GM12878 (cell line): ENCODE measurements around the gene GLG1. TPM values are rescaled to one million over a fixed set of nuclear protein-coding genes. Genes with fewer than 3 reads are reported as not detected.
A peak's percentile ranks its signal among the peaks of the same experiment; 100 is the strongest.

Experiments
- ATAC-seq: fragments of 200-7000 bp; cut with Tn5 transposase; 3 replicates; pipeline ENCODE4 v1.9.1; 2020; ENCODE audit warnings: mild to moderate bottlenecking, moderate library complexity
- BruUV-seq: library from RNA; stranded (reverse); fragments of 400-500 nt; replicated peaks from 2 replicates; lab custom pipeline; 2021; lab: Mats Ljungman, UMichigan
- CTCF ChIA-PET: fragments of 300-600 bp; sonication (Branson Sonifier 250); formaldehyde crosslinking; extraction: SDS; loops from one replicate; lab custom pipeline; 2021; ENCODE audit warnings: inconsistent platforms; lab: Yijun Ruan, JAX
- POLR2A ChIA-PET: fragments of 350-600 bp; formaldehyde crosslinking; extraction: SDS; loops from one replicate; lab custom pipeline; 2021; ENCODE audit warnings: inconsistent platforms; lab: Charles Lee
- RAD21 ChIA-PET: fragments of 300-600 bp; sonication (Branson Sonifier 250); formaldehyde crosslinking; loops from one replicate; lab custom pipeline; 2023; ENCODE audit warnings: antibody characterized with exemption; ENCODE audit not compliant: unreplicated experiment; lab: Charles Lee
- SMC1A ChIA-PET: fragments of 300-600 bp; sonication (Branson Sonifier 250); formaldehyde crosslinking; loops from one replicate; lab custom pipeline; 2023; ENCODE audit not compliant: unreplicated experiment, uncharacterized antibody; lab: Charles Lee
- DNase-seq: peaks from one replicate; pipeline ENCODE4 v3.0.0-alpha.2; 2011; ENCODE audit warnings: low read depth, low spot score
- FAIRE-seq: peaks from 3 replicates; lab custom pipeline; 2011; peaks lifted over from hg19 to GRCh38; lab: Jason Lieb, UNC
- H2AFZ ChIP-seq: 2 replicates; pipeline ENCODE4 v1.6.0; 2011; ENCODE audit warnings: low read depth, low read length, control low read depth; ENCODE audit not compliant: control insufficient read depth
- H3K27ac ChIP-seq: 2 replicates; pipeline ENCODE4 v1.5.1; 2011; ENCODE audit warnings: control low read depth; ENCODE audit not compliant: control insufficient read depth, insufficient read depth
- H3K27me3 ChIP-seq, 2 experiments: replicated peaks in 1 of 2; 2 replicates each; pipeline versions ENCODE4 v1.6.0 to v1.6.1; 2011; ENCODE audit warnings: low read length in 1 of 2; ENCODE audit not compliant: control insufficient read depth in 2 of 2, insufficient read depth in 2 of 2
- H3K36me3 ChIP-seq, 2 experiments: 2 replicates each; pipeline ENCODE4 v1.5.1; 2011; ENCODE audit warnings: low read length in 1 of 2; ENCODE audit not compliant: control insufficient read depth in 2 of 2, insufficient read depth in 2 of 2
- H3K4me1 ChIP-seq: 2 replicates; pipeline ENCODE4 v1.6.1; 2011; ENCODE audit warnings: mild to moderate bottlenecking, low read length, moderate library complexity, mixed read lengths; ENCODE audit not compliant: control insufficient read depth, insufficient read depth
- H3K4me2 ChIP-seq: 2 replicates; pipeline ENCODE4 v1.6.0; 2011; ENCODE audit warnings: control low read depth; ENCODE audit not compliant: control insufficient read depth, insufficient read depth
- H3K4me3 ChIP-seq: fragments of 200-600 bp; sonication (generic); 2 replicates; pipeline ENCODE4 v1.5.1; 2016
- H3K79me2 ChIP-seq: 2 replicates; pipeline ENCODE4 v1.6.0; 2011; ENCODE audit warnings: low read length; ENCODE audit not compliant: control insufficient read depth, insufficient read depth
- H3K9ac ChIP-seq: 2 replicates; pipeline ENCODE4 v1.8.0; 2011; ENCODE audit warnings: low read length, control low read depth, mixed read lengths; ENCODE audit not compliant: control insufficient read depth, insufficient read depth
- H3K9me3 ChIP-seq: replicated peaks from 3 replicates; pipeline ENCODE4 v1.5.1; 2011; ENCODE audit warnings: mild to moderate bottlenecking, low read length; ENCODE audit not compliant: control insufficient read depth, insufficient read depth
- H4K20me1 ChIP-seq: 2 replicates; pipeline ENCODE4 v1.6.0; 2011; ENCODE audit not compliant: control insufficient read depth, insufficient read depth
- EZH2 ChIP-seq: IDR thresholded peaks from 2 replicates; pipeline ENCODE4 v1.6.1; 2012; ENCODE audit warnings: low read depth, mild to moderate bottlenecking, control low read depth, inconsistent platforms, low read length, borderline replicate concordance; ENCODE audit not compliant: control insufficient read depth
- IRF4 ChIP-seq: IDR thresholded peaks from 2 replicates; pipeline ENCODE4 v1.6.1; 2011; ENCODE audit warnings: low read depth, low read length
- JUND ChIP-seq: IDR thresholded peaks from 2 replicates; pipeline ENCODE4 v1.6.1; 2012; ENCODE audit warnings: low read depth, mild to moderate bottlenecking, low read length, improper control_type of control experiment, moderate library complexity
- MTA2 ChIP-seq: fragments of 450-650 bp; IDR thresholded peaks from 2 replicates; pipeline ENCODE4 v1.6.1; 2016; ENCODE audit warnings: low read depth, mild to moderate bottlenecking, moderate library complexity
- NFYB ChIP-seq: IDR thresholded peaks from 2 replicates; pipeline ENCODE4 v1.6.1; 2011; ENCODE audit warnings: low read depth, mild to moderate bottlenecking, low read length, improper control_type of control experiment, moderate library complexity; ENCODE audit not compliant: insufficient read depth
- POLR2AphosphoS2 ChIP-seq: IDR thresholded peaks from 2 replicates; pipeline ENCODE4 v1.6.1; 2011; ENCODE audit warnings: low read depth, mild to moderate bottlenecking, low read length, improper control_type of control experiment, moderate library complexity
- RAD21 ChIP-seq: IDR thresholded peaks from 2 replicates; pipeline ENCODE4 v1.6.1; 2011; ENCODE audit warnings: mild to moderate bottlenecking, low read depth, low read length, moderate library complexity; ENCODE audit not compliant: insufficient read depth
- SMC3 ChIP-seq: IDR thresholded peaks from 2 replicates; pipeline ENCODE4 v1.6.1; 2011; ENCODE audit warnings: low read length, improper control_type of control experiment, borderline replicate concordance
- SREBF2 ChIP-seq: IDR thresholded peaks from 2 replicates; pipeline ENCODE4 v1.6.1; 2012; ENCODE audit warnings: mild to moderate bottlenecking, low read length
- SUPT20H ChIP-seq: IDR thresholded peaks from 2 replicates; pipeline ENCODE4 v1.6.1; 2011; ENCODE audit warnings: low read depth, mild to moderate bottlenecking, low read length, moderate library complexity, borderline replicate concordance; ENCODE audit not compliant: control insufficient read depth
- TCF12 ChIP-seq: IDR thresholded peaks from 2 replicates; pipeline ENCODE4 v1.6.1; 2011; ENCODE audit warnings: low read depth, mild to moderate bottlenecking, low read length
- WGBS: methylation state at CpG from one replicate; pipeline ENCODE4 v1.1.6; 2016; ENCODE audit warnings: low lambda C conversion rate; ENCODE audit not compliant: insufficient replicate concordance, insufficient coverage; ENCODE audit errors: missing lambda C conversion rate; 5-methylcytosine and 5-hydroxymethylcytosine counted together
- in situ Hi-C: fragments of 300-500 bp; cut with MboI; formaldehyde crosslinking; loops from 9 replicates; pipeline ENCODE4 v1.14.3; 2018; ENCODE audit warnings: mixed read lengths
- intact Hi-C: fragments of 100-400 bp; cut with micrococcal nuclease; formaldehyde crosslinking; loops from one replicate; pipeline ENCODE4 v1.14.2; 2022; ENCODE audit not compliant: unreplicated experiment
- polyA plus RNA-seq, 11 experiments: library from polyadenylated mRNA; depleted of rRNA in 4 of 11; unstranded in 6 of 11; stranded (reverse) in 5 of 11; fragments of >200 nt; fragmentation: Nextera tagmentation in 4 of 11; fragmentation: Illumina TruSeq in 1 of 11; extraction: Ambion mirVana in 4 of 11; extraction: Trizol in 1 of 11; gene quantifications; 1 replicate in 1 of 11; 2 replicates in 10 of 11; pipeline versions ENCODE4 v1.2.1 to v1.2.3, GENCODE V29; 2011 to 2016; ENCODE audit warnings: inconsistent platforms in 2 of 11, missing spikeins in 2 of 11, low read depth in 1 of 11
- total RNA-seq, 4 experiments: library from RNA; depleted of rRNA in 3 of 4; stranded (reverse); fragments of >200 nt in 3 of 4; fragmentation: Illumina TruSeq in 1 of 4; extraction: Trizol in 1 of 4; gene quantifications; 2 replicates each; pipeline versions ENCODE4 v1.2.1 to v1.2.3, GENCODE V29; 2013 to 2021
- TF ChIP-seq, protein P1 (sequence below): IDR thresholded peaks from 2 replicates; pipeline ENCODE4 v1.6.1; 2012; ENCODE audit warnings: mild to moderate bottlenecking, low read depth, low read length
- TF ChIP-seq, protein P2 (sequence below): IDR thresholded peaks from 2 replicates; pipeline ENCODE4 v1.6.1; 2012; ENCODE audit warnings: low read depth, low read length, improper control_type of control experiment
- TF ChIP-seq, protein P3 (sequence below): fragments of 150-350 bp; IDR thresholded peaks from 2 replicates; pipeline ENCODE4 v1.6.1; 2014; ENCODE audit warnings: mild to moderate bottlenecking, low read depth, low read length
- TF ChIP-seq, protein P4 (sequence below): IDR thresholded peaks from 2 replicates; pipeline ENCODE4 v1.6.1; 2011; ENCODE audit warnings: low read depth, low read length, improper control_type of control experiment, borderline replicate concordance

The GLG1 gene
- total and polyA plus RNA-seq, 10 of the 15 experiments (the other 5 are each of a cell fraction or from before 2014, with no cell fraction given), result 7.6 to 49.4 (median 28.2) TPM

DNA sequence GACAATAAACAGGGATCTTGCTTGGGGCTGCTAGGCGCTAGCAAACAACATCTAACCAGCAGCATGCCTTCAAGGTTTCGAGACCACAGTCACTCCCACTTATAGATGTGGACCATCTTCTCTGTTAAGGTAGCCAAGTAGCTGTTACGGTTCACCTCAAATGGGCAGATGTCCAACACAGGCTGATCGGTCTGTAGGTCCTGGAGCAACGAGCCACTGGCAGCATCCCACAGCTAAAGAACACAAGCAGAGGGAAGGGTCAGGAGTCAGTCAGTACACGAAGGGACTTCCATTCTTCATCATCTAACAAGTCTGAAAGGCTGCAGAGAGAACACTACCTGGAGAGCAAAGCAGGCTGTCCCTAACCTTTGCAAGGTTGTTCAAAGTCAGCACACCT is 16.9 kb upstream of the GLG1 start (continued):
- TF ChIP-seq, protein P1, sequence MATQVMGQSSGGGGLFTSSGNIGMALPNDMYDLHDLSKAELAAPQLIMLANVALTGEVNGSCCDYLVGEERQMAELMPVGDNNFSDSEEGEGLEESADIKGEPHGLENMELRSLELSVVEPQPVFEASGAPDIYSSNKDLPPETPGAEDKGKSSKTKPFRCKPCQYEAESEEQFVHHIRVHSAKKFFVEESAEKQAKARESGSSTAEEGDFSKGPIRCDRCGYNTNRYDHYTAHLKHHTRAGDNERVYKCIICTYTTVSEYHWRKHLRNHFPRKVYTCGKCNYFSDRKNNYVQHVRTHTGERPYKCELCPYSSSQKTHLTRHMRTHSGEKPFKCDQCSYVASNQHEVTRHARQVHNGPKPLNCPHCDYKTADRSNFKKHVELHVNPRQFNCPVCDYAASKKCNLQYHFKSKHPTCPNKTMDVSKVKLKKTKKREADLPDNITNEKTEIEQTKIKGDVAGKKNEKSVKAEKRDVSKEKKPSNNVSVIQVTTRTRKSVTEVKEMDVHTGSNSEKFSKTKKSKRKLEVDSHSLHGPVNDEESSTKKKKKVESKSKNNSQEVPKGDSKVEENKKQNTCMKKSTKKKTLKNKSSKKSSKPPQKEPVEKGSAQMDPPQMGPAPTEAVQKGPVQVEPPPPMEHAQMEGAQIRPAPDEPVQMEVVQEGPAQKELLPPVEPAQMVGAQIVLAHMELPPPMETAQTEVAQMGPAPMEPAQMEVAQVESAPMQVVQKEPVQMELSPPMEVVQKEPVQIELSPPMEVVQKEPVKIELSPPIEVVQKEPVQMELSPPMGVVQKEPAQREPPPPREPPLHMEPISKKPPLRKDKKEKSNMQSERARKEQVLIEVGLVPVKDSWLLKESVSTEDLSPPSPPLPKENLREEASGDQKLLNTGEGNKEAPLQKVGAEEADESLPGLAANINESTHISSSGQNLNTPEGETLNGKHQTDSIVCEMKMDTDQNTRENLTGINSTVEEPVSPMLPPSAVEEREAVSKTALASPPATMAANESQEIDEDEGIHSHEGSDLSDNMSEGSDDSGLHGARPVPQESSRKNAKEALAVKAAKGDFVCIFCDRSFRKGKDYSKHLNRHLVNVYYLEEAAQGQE, result no peak
- TF ChIP-seq IRF4 (no peak), POLR2AphosphoS2 (no peak)
- TF ChIP-seq, protein P2, sequence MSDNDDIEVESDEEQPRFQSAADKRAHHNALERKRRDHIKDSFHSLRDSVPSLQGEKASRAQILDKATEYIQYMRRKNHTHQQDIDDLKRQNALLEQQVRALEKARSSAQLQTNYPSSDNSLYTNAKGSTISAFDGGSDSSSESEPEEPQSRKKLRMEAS, result no peak

DNA sequence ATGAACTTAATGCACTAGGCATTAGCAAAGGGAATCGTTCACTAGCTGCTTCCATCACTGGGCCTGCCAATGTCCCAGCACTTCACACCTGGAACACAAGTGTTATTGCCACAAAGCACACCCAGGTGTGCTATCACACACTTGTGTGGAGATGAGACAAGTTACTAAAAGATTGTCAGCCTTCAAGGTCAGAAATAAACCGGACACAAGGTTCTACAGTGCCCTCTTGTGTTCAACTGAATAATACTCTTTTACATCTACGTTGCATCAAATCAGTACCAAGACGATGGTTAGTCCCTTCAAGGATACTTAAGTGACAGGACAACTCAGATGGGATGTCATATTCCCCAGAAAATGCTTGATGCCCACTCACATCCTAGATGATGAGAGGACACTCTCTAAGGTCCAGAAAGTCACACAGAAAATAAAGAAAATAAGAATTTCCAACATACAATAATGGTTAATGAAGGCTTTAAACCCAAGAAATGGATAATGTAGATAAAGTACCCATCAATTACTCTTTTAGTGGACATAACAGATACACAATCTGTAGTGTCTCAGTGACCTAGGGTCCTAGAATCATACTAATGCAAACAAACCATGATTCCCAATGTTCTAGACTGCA is 16.4 kb upstream of the GLG1 start:
- peaks cover 26 to 30% of the 10 kb centered on the region in 2 experiments for H3K36me3 ChIP-seq
- in situ Hi-C loops (loop anchor here (10.0 kb wide), 1 partner anchor 309 kb away; no protein-coding TSS in a partner anchor), intact Hi-C loops (loop anchor here (2.0 kb wide), 2 partner anchors 129 to 315 kb away; no protein-coding TSS in a partner anchor)
- H3K79me2 ChIP-seq, result no peaks in the 10 kb centered on the region
- peaks cover 8% of the 10 kb centered on the region for H3K4me1 ChIP-seq
- peak; percentile 75 for FAIRE-seq
- H2AFZ ChIP-seq, result no peak overlapping the region
- WGBS, result 54% methylated on average over 4 of the region's 4 CpGs
- no peak overlapping the region for H3K9ac ChIP-seq
- no peak overlapping the region for H3K4me3 ChIP-seq
- ATAC-seq, result peak; percentile 76
- no peak overlapping the region for H3K27ac ChIP-seq
- H3K4me2 ChIP-seq, result no peak overlapping the region
- ChIA-PET CTCF (interaction anchor here (0.7 to 1.7 kb wide), 18 partner anchors 11 to 313 kb away, joined by 3 to 11 read pairs (median 4); partner anchors contain the start of gene GLG1), RAD21 (interaction anchor here (0.8 to 1.5 kb wide), 4 partner anchors 15 to 311 kb away, joined by 3 to 4 read pairs (median 4); no protein-coding TSS in a partner anchor), SMC1A (interaction anchor here (0.7 to 1.5 kb wide), 5 partner anchors 16 to 186 kb away, joined by 3 to 4 read pairs (median 3); partner anchors contain the start of gene GLG1), POLR2A (no interaction called here)
- DNase-seq, result no peak
- no peaks in the 10 kb centered on the region for H3K9me3 ChIP-seq
- no peaks in the 10 kb centered on the region; the same call in 1 of the 2 replicates for H4K20me1 ChIP-seq
- no peaks in the 10 kb centered on the region for H3K27me3 ChIP-seq
- no TSS peak for BruUV-seq
- no peak for TF ChIP-seq MTA2
- TF ChIP-seq NFYB, result no peak
- no peak for TF ChIP-seq EZH2
- TF ChIP-seq, protein P3, sequence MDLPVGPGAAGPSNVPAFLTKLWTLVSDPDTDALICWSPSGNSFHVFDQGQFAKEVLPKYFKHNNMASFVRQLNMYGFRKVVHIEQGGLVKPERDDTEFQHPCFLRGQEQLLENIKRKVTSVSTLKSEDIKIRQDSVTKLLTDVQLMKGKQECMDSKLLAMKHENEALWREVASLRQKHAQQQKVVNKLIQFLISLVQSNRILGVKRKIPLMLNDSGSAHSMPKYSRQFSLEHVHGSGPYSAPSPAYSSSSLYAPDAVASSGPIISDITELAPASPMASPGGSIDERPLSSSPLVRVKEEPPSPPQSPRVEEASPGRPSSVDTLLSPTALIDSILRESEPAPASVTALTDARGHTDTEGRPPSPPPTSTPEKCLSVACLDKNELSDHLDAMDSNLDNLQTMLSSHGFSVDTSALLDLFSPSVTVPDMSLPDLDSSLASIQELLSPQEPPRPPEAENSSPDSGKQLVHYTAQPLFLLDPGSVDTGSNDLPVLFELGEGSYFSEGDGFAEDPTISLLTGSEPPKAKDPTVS, result no peak
- TF ChIP-seq, protein P4, sequence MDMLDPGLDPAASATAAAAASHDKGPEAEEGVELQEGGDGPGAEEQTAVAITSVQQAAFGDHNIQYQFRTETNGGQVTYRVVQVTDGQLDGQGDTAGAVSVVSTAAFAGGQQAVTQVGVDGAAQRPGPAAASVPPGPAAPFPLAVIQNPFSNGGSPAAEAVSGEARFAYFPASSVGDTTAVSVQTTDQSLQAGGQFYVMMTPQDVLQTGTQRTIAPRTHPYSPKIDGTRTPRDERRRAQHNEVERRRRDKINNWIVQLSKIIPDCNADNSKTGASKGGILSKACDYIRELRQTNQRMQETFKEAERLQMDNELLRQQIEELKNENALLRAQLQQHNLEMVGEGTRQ, result no peak
- peak; percentile 57; the same call in 1 of the 2 replicates for TF ChIP-seq SMC3
- TF ChIP-seq SREBF2, result no peak
- no peak for TF ChIP-seq IRF4
- no peak for TF ChIP-seq JUND
- no peak for TF ChIP-seq TCF12
- TF ChIP-seq RAD21, result peak; percentile 75
- no peak for TF ChIP-seq SUPT20H
